ENCODE measurements around the gene IFNK.

The IFNK gene

GRCh38 chr9:27539479-27540441, 15.7 kb downstream of the IFNK start:
- DNase-seq, result no peak

GRCh38 chr9:27540502-27540901, 16.4 kb downstream of the IFNK start:
- no peak for DNase-seq

- DNase-seq, result no peak
Observed at GRCh38 chr9:27541740-27542139, 17.6 kb downstream of the IFNK start.

GRCh38 chr9:27542508-27542907, 18.4 kb downstream of the IFNK start:
- DNase-seq, result no peak

- DNase-seq, result no peak
Observed at GRCh38 chr9:27545471-27545870, 21.4 kb downstream of the IFNK start.

- no peak for DNase-seq
Observed at GRCh38 chr9:27548055-27548741, 24.1 kb downstream of the IFNK start.

- no peak for DNase-seq
Observed at GRCh38 chr9:27549196-27549755, 25.2 kb downstream of the IFNK start.

- no peak for DNase-seq
Observed at GRCh38 chr9:27554712-27555111, 30.6 kb downstream of the IFNK start.

GRCh38 chr9:27556470-27556869, 32.4 kb downstream of the IFNK start:
- no peak for DNase-seq

- DNase-seq, result no peak
Observed at GRCh38 chr9:27558307-27558706, 34.2 kb downstream of the IFNK start.

- DNase-seq, result no peak
Observed at GRCh38 chr9:27560457-27560856, 36.4 kb downstream of the IFNK start.

GRCh38 chr9:27561685-27562084, 37.6 kb downstream of the IFNK start:
- no peak for DNase-seq

- no peak for DNase-seq
Observed at GRCh38 chr9:27563738-27564430, 39.8 kb downstream of the IFNK start.

- DNase-seq, result peak; percentile 6
Observed at GRCh38 chr9:27564670-27565069, 40.6 kb downstream of the IFNK start.

- no peak for DNase-seq
Observed at GRCh38 chr9:27565696-27566095, 41.6 kb downstream of the IFNK start.

- DNase-seq, result no peak
Observed at GRCh38 chr9:27566118-27566517, 42.0 kb downstream of the IFNK start.

GRCh38 chr9:27569406-27569805, 45.3 kb downstream of the IFNK start:
- no peak for DNase-seq

- DNase-seq, result no peak
Observed at GRCh38 chr9:27571011-27571410, 46.9 kb downstream of the IFNK start.

- DNase-seq, result no peak
Observed at GRCh38 chr9:27572061-27572460, 48.0 kb downstream of the IFNK start.

GRCh38 chr9:27572566-27572917, 48.5 kb downstream of the IFNK start:
- peak; percentile 79 for DNase-seq

GRCh38 chr9:27572918-27573633, 49.0 kb downstream of the IFNK start, which contains the start of gene C9orf72:
C9orf72 (minus strand) TSS chr9:27573481; CDS start chr9:27567120, 6,361 bp downstream.
- peak; percentile 83 for DNase-seq

Measured in CD4-positive, alpha-beta T cell treated with Interleukin-4 for 4 hours (primary cell).